ENCODE measurements around the gene LMNTD2. TPM values are rescaled to one million over a fixed set of nuclear protein-coding genes. Genes with fewer than 3 reads are reported as not detected.

Gene LMNTD2
- total and polyA plus RNA-seq, 2 of the 13 experiments (the other 11 are each of a cell fraction or from before 2014, with no cell fraction given) = 1.1 to 3.1 TPM

DNA sequence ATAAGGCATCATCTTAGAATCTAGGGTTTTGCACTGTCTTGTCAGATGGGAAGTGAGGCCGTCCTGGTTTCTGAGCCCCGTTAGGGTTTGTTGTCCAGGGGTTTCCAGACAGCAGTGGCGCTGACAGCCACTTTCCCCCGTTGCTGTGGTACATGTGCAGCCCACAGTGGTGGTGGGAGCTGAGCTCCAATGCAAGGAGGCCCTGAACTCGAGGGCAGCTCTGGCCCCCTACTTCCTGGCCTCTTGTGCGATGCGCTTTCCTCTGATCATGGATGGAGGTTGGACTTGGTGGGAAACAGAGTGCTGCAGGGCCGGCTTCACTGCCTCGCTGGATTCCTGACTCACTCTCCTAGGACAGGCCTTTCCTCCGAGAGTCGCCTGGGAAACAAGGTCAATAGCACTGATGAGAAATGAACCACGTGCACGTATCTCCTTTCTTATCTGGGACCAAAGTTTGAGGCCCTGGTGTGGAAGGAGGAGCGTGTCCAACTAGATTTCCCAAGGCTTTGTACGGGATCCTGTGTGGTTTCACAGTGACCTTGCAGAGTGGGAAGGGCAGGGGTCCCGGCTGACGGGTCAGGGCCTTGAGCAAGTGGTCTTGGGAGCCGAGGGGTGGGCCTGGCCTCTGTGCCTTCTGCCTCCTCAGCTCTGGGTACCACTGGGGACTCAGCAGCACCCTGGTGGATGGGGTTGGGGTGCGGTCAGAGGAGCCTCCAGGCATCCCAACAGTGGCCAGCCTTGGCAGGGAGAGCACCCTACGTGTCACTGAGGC lies 19.5 kb upstream of the LMNTD2 start (continued):
- TF ChIP-seq ZNF138 (CRISPR knock-in tag; IDR thresholded peaks at IDR 0.05; ENCODE audit: low read depth) (no peak), JARID2 (CRISPR knock-in tag; IDR thresholded peaks at IDR 0.05; ENCODE audit: insufficient replicate concordance) (no peak), SMAD3 (CRISPR knock-in tag; IDR thresholded peaks at IDR 0.05) (no peak), KDM3A (CRISPR knock-in tag; IDR thresholded peaks at IDR 0.05; ENCODE audit: low read depth) (peak; percentile 72; the same call in 1 of the 2 replicates), PATZ1 (CRISPR knock-in tag; IDR thresholded peaks at IDR 0.05) (no peak), HDAC1 (CRISPR knock-in tag; IDR thresholded peaks at IDR 0.05) (peak; percentile 75; the same call in 1 of the 2 replicates), ZFY (CRISPR knock-in tag; IDR thresholded peaks at IDR 0.05) (peak; percentile 81), MIER3 (CRISPR knock-in tag; IDR thresholded peaks at IDR 0.05; ENCODE audit: borderline replicate concordance) (no peak), NR2F1 (CRISPR knock-in tag; IDR thresholded peaks at IDR 0.05) (peak; percentile 38 to 51; a peak in 3 of 4 replicates), ZNF264 (CRISPR knock-in tag; IDR thresholded peaks at IDR 0.05) (no peak), POLR2G (IDR thresholded peaks at IDR 0.05; ENCODE audit: low read depth, low read length) (no peak), SKI (IDR thresholded peaks at IDR 0.05; ENCODE audit: partially characterized antibody) (peak; percentile 41), CREM (IDR thresholded peaks at IDR 0.05) (peak; percentile 15; the same call in 1 of the 2 replicates), CREM (CRISPR knock-in tag; IDR thresholded peaks at IDR 0.05) (no peak), SMARCE1 (IDR thresholded peaks at IDR 0.05; ENCODE audit: borderline replicate concordance) (no peak), MTA1 (CRISPR knock-in tag; IDR thresholded peaks at IDR 0.05; ENCODE audit: borderline replicate concordance) (peak; percentile 86; the same call in 1 of the 2 replicates), ZSCAN31 (CRISPR knock-in tag; IDR thresholded peaks at IDR 0.05; ENCODE audit: low read depth) (no peak), CCAR2 (optimal IDR thresholded peaks at IDR 0.05; ENCODE audit: low read depth, low read length) (no peak), ZNF431 (CRISPR knock-in tag; IDR thresholded peaks at IDR 0.05; ENCODE audit: borderline replicate concordance, low read depth) (no peak), ZNF616 (CRISPR knock-in tag; IDR thresholded peaks at IDR 0.05; ENCODE audit: low read depth) (no peak), ZNF256 (CRISPR knock-in tag; conservative IDR thresholded peaks at IDR 0.05) (0 out of 2 replicates have a peak, but pooled peaks have one; percentile 23), HCFC1 (IDR thresholded peaks at IDR 0.05; ENCODE audit: low read depth, low read length) (no peak), JUNB (CRISPR knock-in tag; IDR thresholded peaks at IDR 0.05; ENCODE audit: borderline replicate concordance) (no peak), ZNF446 (CRISPR knock-in tag; IDR thresholded peaks at IDR 0.05) (no peak), ZNF484 (CRISPR knock-in tag; IDR thresholded peaks at IDR 0.05; ENCODE audit: borderline replicate concordance, low read depth) (no peak), FOXK1 (CRISPR knock-in tag; IDR thresholded peaks at IDR 0.05; ENCODE audit: borderline replicate concordance, low read depth) (no peak), MYC (CRISPR knock-in tag; IDR thresholded peaks at IDR 0.05; ENCODE audit: borderline replicate concordance) (peak; percentile 77; the same call in 1 of the 2 replicates)
- TF ChIP-seq, protein P1, sequence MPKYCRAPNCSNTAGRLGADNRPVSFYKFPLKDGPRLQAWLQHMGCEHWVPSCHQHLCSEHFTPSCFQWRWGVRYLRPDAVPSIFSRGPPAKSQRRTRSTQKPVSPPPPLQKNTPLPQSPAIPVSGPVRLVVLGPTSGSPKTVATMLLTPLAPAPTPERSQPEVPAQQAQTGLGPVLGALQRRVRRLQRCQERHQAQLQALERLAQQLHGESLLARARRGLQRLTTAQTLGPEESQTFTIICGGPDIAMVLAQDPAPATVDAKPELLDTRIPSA (CRISPR knock-in tag; IDR thresholded peaks at IDR 0.05; ENCODE audit: borderline replicate concordance) = no peak
- TF ChIP-seq, protein P2, sequence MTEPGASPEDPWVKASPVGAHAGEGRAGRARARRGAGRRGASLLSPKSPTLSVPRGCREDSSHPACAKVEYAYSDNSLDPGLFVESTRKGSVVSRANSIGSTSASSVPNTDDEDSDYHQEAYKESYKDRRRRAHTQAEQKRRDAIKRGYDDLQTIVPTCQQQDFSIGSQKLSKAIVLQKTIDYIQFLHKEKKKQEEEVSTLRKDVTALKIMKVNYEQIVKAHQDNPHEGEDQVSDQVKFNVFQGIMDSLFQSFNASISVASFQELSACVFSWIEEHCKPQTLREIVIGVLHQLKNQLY (CRISPR knock-in tag; IDR thresholded peaks at IDR 0.05) = peak; percentile 79

Measured in HepG2 (cell line).